Fibroblast of peridontal ligament (primary cell): ENCODE measurements around the gene FOXC1.

Source experiments
- DNase-seq: peaks from one replicate; pipeline ENCODE4 v3.0.0-alpha.2; 2010; ENCODE audit errors: extremely low read depth

Gene FOXC1

DNA sequence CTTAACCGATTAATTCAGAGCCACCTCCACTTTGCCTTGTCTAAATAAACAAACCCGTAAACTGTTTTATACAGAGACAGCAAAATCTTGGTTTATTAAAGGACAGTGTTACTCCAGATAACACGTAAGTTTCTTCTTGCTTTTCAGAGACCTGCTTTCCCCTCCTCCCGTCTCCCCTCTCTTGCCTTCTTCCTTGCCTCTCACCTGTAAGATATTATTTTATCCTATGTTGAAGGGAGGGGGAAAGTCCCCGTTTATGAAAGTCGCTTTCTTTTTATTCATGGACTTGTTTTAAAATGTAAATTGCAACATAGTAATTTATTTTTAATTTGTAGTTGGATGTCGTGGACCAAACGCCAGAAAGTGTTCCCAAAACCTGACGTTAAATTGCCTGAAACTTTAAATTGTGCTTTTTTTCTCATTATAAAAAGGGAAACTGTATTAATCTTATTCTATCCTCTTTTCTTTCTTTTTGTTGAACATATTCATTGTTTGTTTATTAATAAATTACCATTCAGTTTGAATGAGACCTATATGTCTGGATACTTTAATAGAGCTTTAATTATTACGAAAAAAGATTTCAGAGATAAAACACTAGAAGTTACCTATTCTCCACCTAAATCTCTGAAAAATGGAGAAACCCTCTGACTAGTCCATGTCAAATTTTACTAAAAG lies 2.7 kb downstream of the FOXC1 start:
- no peak for DNase-seq

DNA sequence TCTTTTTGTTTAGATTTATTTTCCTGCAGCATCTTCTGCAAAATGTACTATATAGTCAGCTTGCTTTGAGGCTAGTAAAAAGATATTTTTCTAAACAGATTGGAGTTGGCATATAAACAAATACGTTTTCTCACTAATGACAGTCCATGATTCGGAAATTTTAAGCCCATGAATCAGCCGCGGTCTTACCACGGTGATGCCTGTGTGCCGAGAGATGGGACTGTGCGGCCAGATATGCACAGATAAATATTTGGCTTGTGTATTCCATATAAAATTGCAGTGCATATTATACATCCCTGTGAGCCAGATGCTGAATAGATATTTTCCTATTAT lies 3.2 kb downstream of the FOXC1 start:
- peak; percentile 70 for DNase-seq

DNA sequence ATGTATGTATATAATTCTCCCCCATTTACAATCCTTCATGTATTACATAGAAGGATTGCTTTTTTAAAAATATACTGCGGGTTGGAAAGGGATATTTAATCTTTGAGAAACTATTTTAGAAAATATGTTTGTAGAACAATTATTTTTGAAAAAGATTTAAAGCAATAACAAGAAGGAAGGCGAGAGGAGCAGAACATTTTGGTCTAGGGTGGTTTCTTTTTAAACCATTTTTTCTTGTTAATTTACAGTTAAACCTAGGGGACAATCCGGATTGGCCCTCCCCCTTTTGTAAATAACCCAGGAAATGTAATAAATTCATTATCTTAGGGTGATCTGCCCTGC lies 3.6 kb downstream of the FOXC1 start:
- DNase-seq: no peak

DNA sequence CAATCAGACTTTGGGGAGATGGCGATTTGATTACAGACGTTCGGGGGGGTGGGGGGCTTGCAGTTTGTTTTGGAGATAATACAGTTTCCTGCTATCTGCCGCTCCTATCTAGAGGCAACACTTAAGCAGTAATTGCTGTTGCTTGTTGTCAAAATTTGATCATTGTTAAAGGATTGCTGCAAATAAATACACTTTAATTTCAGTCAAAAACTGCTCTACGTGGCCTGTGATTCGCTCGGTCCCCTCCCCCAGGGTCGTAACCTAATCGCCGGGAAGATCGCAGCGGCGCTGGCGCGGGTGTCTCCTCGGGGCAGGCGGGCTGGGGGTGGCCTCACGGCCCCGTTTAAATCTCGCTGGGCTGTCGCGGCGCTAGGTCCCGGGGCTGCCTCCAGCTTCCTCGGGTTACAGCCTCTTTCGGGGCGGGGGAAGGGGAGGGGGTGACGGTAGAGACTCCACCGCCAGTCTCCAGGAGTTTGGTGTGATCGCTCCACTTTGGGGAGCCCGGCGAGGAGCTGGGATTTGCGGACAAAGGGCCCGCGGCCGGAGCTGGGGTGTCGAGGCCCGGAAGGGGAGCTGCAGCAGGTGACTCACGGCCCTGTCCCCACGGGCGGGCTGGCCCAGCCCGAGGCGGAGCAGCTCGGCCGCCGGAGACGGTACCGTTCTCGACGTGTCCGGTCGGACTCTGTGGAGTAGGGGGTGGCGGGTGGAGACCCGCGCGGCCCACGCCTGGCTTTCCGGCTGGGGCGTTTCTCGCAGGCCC lies 4.2 kb downstream of the FOXC1 start:
- DNase-seq: peak; percentile 39

DNA sequence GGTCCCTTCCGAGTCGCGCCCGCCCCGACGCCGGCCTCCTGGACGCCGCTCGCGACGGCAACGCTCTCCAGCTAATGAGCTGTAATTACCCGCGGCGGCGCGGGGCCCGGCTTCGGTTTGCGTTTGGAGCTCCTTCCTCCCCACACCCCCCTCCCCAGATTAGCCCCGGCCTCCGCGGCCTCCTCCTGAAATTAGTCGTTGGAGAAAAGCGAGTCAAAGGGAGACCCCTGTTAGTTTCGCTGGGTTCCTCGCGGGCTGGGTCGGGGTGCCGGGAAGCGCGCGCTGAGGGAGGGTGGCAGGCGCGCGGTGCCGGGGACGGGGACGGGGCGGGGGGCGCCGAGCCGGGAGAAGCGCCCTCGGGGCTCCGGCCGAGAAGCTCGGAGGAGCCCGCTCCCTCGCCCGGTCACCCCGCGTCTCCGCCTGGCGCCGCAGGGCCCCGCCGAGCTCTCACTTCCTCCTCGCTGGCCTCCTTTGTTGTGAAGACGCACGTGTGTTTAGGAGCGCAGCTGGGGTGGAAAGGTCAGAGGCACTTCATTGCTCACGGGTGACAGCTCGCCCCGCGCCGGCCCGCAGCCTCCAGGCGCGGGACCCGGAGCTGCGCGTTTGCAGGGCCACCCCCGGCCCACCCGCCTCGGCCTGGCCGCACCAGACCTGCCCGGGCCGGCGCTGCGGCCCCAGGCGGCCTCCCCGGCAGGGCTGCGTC lies 4.9 kb downstream of the FOXC1 start:
- no peak for DNase-seq

DNA sequence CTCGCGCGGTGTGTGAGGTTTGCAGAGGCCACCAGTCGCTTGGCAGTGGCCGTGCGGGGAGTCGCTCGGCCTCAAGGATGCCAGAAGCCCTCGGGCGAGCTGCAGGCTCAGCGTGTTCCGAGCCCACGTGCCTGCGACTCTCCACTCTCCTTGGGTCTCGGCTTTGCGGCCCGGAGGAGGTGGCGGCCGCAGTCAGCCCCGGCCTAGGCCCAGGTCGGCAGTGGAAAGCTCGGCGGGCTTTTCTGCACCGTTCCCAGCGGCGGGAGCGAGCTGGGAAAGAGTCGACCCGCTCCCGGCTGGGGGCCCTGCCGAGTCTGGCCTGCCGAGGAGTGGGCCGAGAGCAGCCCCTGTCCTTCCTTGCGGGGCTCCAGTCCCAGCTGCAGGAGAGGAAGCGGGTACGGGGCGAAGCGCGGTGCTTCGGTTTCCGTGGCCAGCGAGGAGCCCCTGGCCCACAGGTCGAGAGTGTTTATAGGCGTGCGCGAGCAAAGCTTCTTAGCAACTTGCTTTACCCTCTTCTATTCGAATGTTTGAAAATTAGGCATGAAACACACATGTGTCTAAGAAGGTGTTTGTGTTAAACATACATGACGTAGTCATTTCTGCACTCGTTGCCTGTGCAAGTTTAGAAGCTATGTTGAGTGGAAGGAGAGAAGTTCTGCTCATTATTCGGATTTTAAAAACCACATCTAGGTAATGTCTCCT lies 5.6 kb downstream of the FOXC1 start:
- DNase-seq: no peak

DNA sequence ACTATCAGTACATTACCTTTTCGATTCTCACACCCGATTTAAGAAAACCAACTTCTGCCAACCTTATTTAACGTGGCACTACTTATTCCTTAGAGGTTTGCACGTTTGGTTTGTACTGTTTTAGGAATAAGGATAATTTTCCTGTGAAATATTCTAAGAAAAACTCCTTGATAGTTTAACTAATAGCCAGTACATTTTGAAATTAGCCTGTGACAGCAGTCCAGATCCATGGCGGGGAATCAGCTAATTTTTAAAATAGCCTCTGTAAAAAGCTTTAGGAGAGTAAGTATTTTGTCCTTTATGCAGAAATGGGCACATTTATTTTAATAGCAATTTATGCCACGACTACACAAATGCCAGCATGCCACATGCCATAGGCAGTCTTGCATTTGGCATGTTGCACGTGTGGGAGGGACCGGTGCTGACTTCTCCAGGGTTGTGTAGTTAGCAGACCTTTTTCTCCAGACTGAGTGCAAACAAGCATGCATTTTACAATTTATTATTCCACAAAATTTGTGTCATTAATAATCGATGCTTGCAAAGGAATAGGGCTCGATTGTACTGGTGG lies 6.2 kb downstream of the FOXC1 start:
- no peak for DNase-seq

DNA sequence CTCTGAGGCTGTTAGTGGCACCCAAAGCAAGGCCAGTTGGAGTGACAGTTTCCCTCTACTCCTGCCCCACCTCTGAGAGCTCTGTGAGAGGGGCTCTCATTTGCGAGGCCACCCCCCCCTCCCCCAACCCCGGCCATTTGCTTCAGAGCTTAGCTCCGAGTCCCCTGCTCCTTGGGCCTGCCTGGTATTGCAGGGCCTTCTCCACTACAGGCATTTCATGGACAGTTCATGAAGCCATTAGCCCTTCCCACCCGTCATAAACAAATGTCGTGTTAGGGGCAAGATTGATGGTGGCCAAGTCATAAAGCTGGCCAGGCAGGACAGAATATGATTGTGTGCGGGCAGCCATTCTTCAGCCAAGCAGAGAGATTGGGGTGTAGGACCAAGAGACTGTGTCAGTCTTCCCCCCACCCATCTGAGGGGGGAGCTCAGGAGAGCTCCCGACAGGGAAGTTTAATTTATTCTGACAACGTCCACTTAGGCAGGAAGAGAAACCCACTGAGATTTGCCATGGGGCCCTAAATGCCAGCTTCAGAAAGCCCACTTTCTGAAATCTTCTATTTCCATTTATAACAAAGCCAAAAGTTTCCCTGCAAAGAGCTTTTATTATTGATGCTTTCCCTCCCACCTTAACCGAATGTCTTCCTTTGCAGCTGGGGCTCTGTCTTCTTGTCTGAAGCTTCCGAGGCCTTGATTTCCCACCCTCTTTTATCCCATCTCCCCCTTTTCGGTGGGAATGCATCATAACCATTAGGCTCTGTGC lies 7.2 kb downstream of the FOXC1 start:
- no peak for DNase-seq

DNA sequence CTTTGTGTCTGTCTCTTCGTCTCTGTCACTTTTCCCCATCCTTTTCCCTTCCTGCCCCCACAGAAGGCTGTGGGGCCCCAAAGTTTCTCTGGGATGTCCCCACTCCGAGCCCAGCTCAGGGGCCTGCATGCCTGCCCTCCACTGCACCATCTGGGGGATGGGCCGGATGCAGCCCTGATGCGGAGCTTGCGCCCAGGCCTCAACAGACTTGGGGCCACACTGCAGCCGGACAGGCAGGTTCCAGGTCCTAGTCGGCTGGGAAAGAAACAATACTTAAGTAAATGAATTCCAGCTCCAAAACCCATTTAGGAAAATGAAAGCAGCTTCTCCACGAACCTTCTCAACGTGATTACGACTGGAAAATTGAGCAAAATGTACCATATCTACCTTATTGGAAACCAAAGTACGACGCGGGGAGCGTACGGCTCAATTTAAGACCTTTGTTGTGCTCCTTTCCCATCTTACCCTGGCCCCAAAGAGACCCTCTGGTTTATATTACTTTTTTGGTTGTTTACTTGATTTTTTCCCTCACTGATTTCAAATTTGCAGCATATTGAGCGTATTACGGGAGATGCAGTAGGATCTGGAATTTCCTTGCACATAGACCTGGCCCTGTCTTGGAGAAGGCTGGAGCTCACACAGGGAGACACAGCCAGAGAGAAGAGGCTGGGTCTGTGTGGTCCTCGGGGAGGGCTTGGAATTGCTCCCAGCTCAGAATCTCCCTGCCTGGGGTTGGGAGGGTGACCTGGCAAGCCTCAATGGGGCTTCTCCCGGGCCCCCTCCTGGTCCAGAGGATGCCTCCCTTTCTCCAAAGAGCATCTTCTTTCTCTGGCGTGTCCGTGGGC lies 8.0 kb downstream of the FOXC1 start:
- DNase-seq: no peak

DNA sequence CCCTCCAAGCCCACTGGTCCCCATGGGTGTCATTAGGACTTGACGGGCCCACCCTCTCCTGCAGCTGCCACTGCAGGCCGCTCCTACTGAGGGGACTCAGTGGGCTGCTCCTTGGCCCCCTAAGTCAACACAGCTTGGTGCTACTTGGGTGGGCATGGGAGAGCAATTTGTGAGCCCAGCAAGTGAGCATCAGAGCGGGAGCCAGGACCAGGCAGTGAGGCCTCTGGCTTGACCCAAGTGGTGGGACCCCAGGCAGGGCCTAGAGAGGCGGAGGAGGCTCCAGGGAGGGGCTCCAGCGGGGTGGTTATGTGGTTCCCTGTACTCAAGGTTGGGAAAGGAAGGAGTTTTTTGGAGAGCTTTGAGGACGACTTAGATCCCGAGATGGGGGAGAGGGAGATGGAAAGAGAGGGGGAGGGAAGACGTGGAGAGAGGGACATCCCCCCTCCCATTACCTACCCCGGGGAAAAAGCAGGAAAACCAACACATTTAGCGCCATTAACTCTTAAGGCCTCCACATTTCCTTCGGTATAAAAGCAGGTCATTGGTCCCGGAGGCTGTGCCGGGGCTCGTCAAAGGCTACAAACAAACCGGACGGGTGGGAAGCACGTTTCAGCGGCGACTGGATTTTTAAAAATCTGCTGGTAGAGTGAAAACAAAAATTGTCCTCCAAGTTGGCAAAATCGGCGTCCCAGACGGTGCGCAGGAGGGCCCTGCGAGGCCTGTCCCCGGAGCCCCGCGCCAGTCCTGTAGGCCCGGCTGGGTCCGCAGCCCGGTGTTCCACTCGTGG lies 8.8 kb downstream of the FOXC1 start:
- DNase-seq: no peak

DNA sequence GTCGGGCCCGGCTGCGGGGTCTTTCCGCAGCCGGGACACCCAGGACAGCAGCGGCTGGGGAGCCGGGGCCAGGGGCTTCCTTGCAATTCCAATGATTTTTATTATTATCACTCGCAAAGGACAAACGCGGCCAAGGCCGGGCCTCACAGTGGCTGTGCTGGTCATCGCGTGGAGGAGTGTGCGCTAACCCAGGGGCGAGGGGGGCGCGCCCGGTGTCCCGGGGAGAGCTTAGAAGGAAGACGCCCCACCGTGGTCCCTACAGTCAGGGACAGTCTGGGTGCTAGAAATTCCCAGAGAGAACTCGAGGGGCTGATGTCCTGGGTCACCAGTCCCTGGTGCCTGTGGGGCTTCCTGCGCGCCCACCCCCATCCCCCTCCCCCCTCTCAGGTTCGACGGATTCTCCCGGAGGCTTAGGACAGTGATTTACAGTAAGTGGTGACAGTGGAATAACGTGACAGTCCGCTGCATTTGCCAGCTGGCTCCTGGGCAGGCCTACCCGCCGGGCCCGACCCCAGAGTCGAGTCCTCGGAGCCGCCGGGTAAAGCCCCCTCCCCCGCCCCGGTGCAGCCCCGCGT lies 9.5 kb downstream of the FOXC1 start:
- DNase-seq: no peak

DNA sequence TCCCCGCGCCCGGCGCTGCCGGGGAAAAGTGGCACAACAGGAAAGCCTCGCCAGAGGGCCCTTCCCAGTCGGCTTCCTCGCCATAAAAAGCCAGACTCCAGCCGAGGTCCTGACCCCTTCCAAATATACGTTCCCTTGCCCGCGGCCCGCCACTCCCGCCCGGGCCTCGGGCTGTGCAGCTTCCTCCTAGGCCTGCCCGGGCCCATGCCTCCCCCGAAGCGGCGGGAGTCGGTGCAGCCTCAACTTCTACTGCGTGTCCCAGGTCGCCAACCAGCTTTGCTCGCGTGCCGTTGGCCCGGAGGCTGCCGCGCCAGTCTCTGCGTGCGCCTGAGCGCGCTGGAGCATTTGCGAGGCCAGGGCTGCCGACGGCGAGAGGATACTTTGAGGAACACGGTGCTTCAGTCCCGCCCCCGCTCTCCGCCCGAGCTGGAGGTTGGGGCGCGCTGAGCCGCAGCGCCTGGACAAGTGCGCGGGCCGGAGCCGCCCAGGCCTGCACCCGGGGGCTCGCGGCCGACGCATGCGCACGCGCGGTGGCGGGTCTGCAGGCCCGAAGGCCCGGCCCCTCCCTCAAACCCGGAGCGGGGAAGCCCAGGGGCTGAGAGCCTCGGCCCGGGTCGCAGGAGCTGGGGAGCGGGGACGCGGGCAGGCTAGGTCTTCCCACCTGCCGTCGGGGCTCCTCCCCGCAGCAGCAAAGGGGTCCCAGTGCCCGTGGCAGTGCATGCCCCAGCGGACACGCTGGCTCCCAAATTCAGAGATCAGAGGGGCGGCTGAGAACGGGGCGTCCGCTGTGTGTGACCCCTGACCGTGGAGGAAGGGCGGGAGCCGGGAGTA lies 10.2 kb downstream of the FOXC1 start:
- no peak for DNase-seq

DNA sequence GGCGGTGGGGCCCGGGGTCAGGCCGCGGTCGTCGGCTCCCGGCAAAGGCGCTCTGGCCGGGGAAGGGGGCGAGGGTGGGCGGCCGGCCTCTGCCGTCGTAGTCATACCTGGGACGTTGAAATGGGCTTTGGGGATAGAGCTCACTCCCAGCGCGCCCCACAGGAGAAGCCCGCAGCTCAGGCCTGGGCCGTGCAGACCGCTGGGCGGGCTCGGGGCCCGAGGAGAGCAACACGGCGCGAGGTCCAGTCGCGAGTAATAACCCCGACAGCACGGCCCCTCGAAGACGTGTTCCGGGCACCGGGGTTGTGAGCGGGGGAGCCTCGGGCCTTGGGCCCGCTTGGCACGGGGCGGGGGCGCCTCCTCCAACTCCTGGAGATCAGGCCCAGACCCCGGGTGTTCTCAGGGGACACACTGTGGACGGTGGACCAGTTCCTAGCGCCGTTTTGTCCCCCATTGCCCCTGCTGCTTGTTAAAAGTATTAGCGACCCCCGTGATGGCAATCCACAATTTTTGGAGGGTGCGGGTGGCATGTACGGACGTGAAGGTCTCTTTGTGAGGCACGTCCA lies 10.9 kb downstream of the FOXC1 start:
- DNase-seq: no peak

DNA sequence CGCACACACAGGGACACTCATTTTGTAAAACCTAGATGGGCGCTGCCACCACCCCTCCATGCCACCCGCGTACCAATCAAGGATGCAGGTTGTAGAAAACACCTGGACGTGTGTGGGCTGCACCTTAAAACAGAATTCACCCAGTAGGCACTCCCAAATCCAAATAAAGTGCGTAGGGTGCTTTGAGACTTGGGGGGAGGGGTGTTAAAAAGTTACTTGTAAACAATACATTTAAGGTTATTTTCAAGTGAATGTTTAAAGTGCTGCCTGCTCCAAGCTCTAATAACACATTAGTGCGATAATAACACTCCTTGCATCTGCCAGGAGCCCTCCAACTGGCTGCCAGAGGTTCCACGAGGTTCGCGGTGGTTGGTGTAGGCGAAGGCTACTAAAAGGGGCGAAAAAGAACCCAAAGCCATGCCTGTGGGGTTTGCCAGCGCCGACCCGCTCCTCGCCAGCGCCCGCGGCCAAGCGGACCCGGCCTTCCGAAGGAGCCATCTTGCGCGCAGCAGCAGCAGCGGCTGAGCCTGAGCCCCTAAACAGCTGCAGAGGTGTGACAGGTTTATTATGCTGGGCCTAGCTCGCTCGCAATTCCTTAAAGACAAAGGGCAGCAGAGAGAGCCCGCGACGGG lies 11.5 kb downstream of the FOXC1 start:
- DNase-seq: no peak

DNA sequence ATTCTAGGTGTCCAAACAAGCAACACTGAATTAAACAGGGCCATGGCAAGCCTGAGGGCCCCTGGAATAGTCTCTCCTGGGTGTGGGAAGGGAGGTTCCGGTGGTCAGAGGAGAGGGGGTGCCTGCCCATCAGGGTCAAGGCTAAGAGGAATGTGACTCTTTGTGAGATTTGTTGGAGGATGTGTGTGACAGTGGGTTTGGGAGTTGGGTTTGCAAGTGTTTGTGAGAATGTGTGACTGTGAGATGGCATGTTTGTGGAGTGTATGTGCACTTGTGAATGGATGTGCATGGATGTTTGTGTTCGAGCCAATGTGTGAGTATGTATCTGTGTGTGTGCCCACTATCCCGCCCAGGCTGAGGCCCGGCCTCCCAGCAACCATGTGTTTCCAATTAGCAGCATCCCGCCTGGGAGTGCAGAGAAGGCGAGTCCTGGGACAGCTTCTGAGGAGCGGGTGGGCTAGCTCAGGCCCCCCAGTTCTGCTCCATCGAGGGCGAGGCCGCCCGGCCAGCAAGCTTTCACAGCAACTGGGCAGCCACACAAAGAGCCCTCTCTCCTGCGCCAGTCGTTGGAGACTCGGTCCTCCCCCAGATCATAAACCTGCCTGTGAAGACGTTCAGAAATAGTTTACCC lies 12.6 kb downstream of the FOXC1 start:
- DNase-seq: peak; percentile 47

DNA sequence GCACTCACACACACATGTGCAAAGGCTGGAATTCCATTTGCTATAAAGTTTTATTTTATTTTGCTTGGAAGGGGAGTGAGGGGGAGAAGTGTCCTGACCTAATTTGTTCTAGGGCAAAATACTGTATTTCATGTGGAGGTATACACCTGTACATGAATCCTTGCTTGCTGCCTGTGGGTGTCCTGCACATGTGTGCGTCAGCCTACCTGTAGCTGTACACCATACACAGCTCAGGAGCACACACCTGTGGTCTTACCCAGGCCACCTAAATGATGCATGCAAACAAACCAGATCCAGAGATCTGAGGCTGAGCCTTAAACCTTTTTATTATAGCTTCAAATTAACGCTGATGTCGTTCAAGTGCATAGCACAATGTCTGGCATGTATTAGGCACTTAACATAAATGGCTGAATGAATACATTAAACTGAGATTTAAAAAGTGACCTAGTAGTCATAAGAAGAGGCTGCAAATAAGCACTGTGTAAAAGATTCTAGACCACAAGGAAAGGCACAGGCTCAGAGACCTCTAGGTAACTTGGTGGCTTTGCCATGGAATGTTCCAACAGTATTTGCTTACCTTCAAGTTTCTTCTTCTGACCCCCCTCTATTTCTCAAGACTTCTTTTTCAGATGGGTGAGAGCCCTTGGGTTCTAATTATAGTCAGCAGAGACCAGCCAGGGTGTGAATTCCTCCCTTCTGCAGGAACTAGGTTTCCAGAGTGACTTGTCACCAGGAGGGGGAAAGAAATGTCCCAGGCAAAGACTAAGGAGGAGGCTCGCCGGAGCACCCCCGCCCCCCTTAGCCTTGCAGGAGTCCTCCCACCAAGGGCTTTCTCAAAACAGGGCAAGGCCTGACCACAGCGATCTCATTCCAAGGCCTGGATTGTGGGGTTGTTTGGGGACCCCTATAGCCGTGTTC lies 13.4 kb downstream of the FOXC1 start:
- DNase-seq: no peak
